Fibroblast of lung (primary cell): ENCODE results near the gene RASSF8. TPM values are rescaled to one million over a fixed set of nuclear protein-coding genes. Genes with fewer than 3 reads are reported as not detected.

Experiments used
- DNase-seq, 2 donors: peaks; one replicate each; pipeline versions ENCODE4 v3.0.0 to v3.0.0-alpha.2; 2010; ENCODE audit warnings: low read depth in 2 of 2
- H2AFZ ChIP-seq: 2 replicates; pipeline ENCODE4 v1.5.1; 2012; ENCODE audit warnings: low read length, control low read depth, inconsistent platforms
- H3K27ac ChIP-seq: 2 replicates; pipeline ENCODE4 v1.5.1; 2011; ENCODE audit warnings: low read length, control low read depth; ENCODE audit not compliant: insufficient read depth
- H3K27me3 ChIP-seq: 2 replicates; pipeline ENCODE4 v1.5.1; 2011; ENCODE audit warnings: mild to moderate bottlenecking, low read length; ENCODE audit not compliant: control insufficient read depth, insufficient read depth
- H3K36me3 ChIP-seq: 2 replicates; pipeline ENCODE4 v1.5.1; 2011; ENCODE audit warnings: low read length; ENCODE audit not compliant: control insufficient read depth, insufficient read depth
- H3K4me1 ChIP-seq: 2 replicates; pipeline ENCODE4 v1.5.1; 2011; ENCODE audit warnings: low read length; ENCODE audit not compliant: control insufficient read depth, insufficient read depth; ENCODE audit errors: extremely low read depth
- H3K4me2 ChIP-seq: 2 replicates; pipeline ENCODE4 v1.5.1; 2011; ENCODE audit warnings: low read length, control low read depth; ENCODE audit not compliant: insufficient read depth; ENCODE audit errors: extremely low read depth
- H3K4me3 ChIP-seq, 4 experiments: fragments of 200-600 bp in 1 of 4; sonication (generic) in 1 of 4; replicated peaks in 1 of 4; 2 replicates each; pipeline ENCODE4 v1.5.1; 2011 to 2016; ENCODE audit warnings: low read length in 4 of 4, low read depth in 3 of 4, mild to moderate bottlenecking in 3 of 4, control low read depth in 2 of 4, inconsistent platforms in 1 of 4, mixed read lengths in 1 of 4; ENCODE audit not compliant: insufficient read depth in 1 of 4; ENCODE audit errors: control extremely low read depth in 1 of 4
- H3K79me2 ChIP-seq: 2 replicates; pipeline ENCODE4 v1.5.1; 2012; ENCODE audit warnings: mild to moderate bottlenecking, low read length, inconsistent platforms; ENCODE audit not compliant: control insufficient read depth, insufficient read depth
- H3K9ac ChIP-seq: 2 replicates; pipeline ENCODE4 v1.5.1; 2011; ENCODE audit warnings: mild to moderate bottlenecking, low read length, control low read depth; ENCODE audit not compliant: insufficient read depth
- H3K9me3 ChIP-seq: 2 replicates; pipeline ENCODE4 v1.5.1; 2012; ENCODE audit warnings: low read depth, low read length; ENCODE audit not compliant: control insufficient read depth, insufficient read depth
- H4K20me1 ChIP-seq: 2 replicates; pipeline ENCODE4 v1.5.1; 2011; ENCODE audit warnings: low read length; ENCODE audit not compliant: control insufficient read depth, insufficient read depth; ENCODE audit errors: extremely low read depth
- CTCF ChIP-seq, 2 donors: IDR thresholded peaks in 1 of 2; conservative IDR thresholded peaks in 1 of 2; 1 replicate in 1 of 2; 2 replicates in 1 of 2; pipeline ENCODE4 v1.5.1; 2011 to 2012; ENCODE audit warnings: low read length in 2 of 2, control low read depth in 1 of 2, inconsistent platforms in 1 of 2, low read depth in 1 of 2, mild to moderate bottlenecking in 1 of 2
- EZH2 ChIP-seq: IDR thresholded peaks from 2 replicates; pipeline ENCODE4 v1.5.1; 2012; ENCODE audit warnings: low read length, control low read depth, mild to moderate bottlenecking; ENCODE audit errors: missing control alignments
- polyA plus RNA-seq, 2 donors: library from polyadenylated mRNA; depleted of rRNA in 1 of 2; stranded (reverse) in 1 of 2; unstranded in 1 of 2; fragments of >200 nt; gene quantifications; 2 replicates each; pipeline ENCODE4 v1.2.1, GENCODE V29; 2011 to 2012; ENCODE audit warnings: missing spikeins in 1 of 2
- total RNA-seq: library from RNA; depleted of rRNA; stranded (reverse); fragments of >200 nt; gene quantifications from 2 replicates; pipeline ENCODE4 v1.2.1, GENCODE V29; 2014

The RASSF8 gene
- total and polyA plus RNA-seq, 2 donors (not counting 1 experiment from before 2014, with no cell fraction given), result 28.8 to 52.8 TPM

- TF ChIP-seq EZH2 (no peak), CTCF (conservative IDR thresholded peaks at IDR 0.05 in 1 of 2, IDR thresholded peaks at IDR 0.05 in 1 of 2; ENCODE audit: low read depth in 1 of 2, low read length in 2 of 2) (no peak)
- Histone ChIP-seq H3K4me1 (peaks cover 7% of the 10 kb centered on the region), H3K27ac (no peak overlapping the region), H3K4me3 (no peak overlapping the region), H3K79me2 (peaks cover 27% of the 10 kb centered on the region), H3K9me3 (no peaks in the 10 kb centered on the region), H3K9ac (no peak overlapping the region), H3K4me2 (no peak overlapping the region), H3K27me3 (no peaks in the 10 kb centered on the region), H4K20me1 (no peaks in the 10 kb centered on the region), H3K36me3 (no peaks in the 10 kb centered on the region), H2AFZ (no peak overlapping the region)
- peak; percentile 58 to 60 for DNase-seq
These were observed 85.5 kb downstream of the RASSF8 start for GRCh38 chr12:26044007-26044394.

- DNase-seq, result no peak
- H3K4me3 ChIP-seq, result no peak overlapping the region
- H3K36me3 ChIP-seq, result no peaks in the 10 kb centered on the region
- no peaks in the 10 kb centered on the region for H4K20me1 ChIP-seq
- peaks cover 26% of the 10 kb centered on the region for H3K79me2 ChIP-seq
- H3K9ac ChIP-seq, result no peak overlapping the region
- H3K4me1 ChIP-seq, result peaks cover 7% of the 10 kb centered on the region
- H2AFZ ChIP-seq, result no peak overlapping the region
- no peak overlapping the region for H3K4me2 ChIP-seq
- no peak overlapping the region for H3K27ac ChIP-seq
- H3K9me3 ChIP-seq, result no peaks in the 10 kb centered on the region
- no peaks in the 10 kb centered on the region for H3K27me3 ChIP-seq
- TF ChIP-seq CTCF (conservative IDR thresholded peaks at IDR 0.05 in 1 of 2, IDR thresholded peaks at IDR 0.05 in 1 of 2; ENCODE audit: low read depth in 1 of 2, low read length in 2 of 2) (no peak), EZH2 (no peak)
These were observed 86.1 kb downstream of the RASSF8 start for GRCh38 chr12:26044592-26044991.

- Histone ChIP-seq H2AFZ (no peak overlapping the region), H3K4me1 (peaks cover 7% of the 10 kb centered on the region), H3K36me3 (no peaks in the 10 kb centered on the region), H4K20me1 (no peaks in the 10 kb centered on the region), H3K9me3 (no peaks in the 10 kb centered on the region), H3K79me2 (peaks cover 21% of the 10 kb centered on the region), H3K4me3 (no peak overlapping the region), H3K27ac (no peak overlapping the region), H3K9ac (no peak overlapping the region), H3K27me3 (no peaks in the 10 kb centered on the region), H3K4me2 (no peak overlapping the region)
- no peak for DNase-seq
- TF ChIP-seq CTCF (conservative IDR thresholded peaks at IDR 0.05 in 1 of 2, IDR thresholded peaks at IDR 0.05 in 1 of 2; ENCODE audit: low read depth in 1 of 2, low read length in 2 of 2) (no peak), EZH2 (no peak)
These were observed 87.7 kb downstream of the RASSF8 start for GRCh38 chr12:26046203-26046602.
